Rectal smooth muscle tissue (tissue), 1 donor: ENCODE data around the gene KAT6B.
"Not testable (repeated sequence)": the region's sequence is repeated elsewhere in the genome, so short reads cannot be mapped to it uniquely, and the experiment has no call there.

ENCODE experiments used
- H3K27ac ChIP-seq: one replicate; pipeline ENCODE4 v1.7.0; 2013; ENCODE audit warnings: low read depth, low read length, inconsistent platforms
- H3K27me3 ChIP-seq: one replicate; pipeline ENCODE4 v1.7.0; 2013; ENCODE audit warnings: low read length; ENCODE audit not compliant: control insufficient read depth, insufficient read depth
- H3K36me3 ChIP-seq: one replicate; pipeline ENCODE4 v1.7.0; 2013; ENCODE audit warnings: low read length; ENCODE audit not compliant: control insufficient read depth, insufficient read depth
- H3K4me1 ChIP-seq: one replicate; pipeline ENCODE4 v1.7.0; 2013; ENCODE audit warnings: low read length; ENCODE audit not compliant: control insufficient read depth, insufficient read depth
- H3K4me3 ChIP-seq: one replicate; pipeline ENCODE4 v1.7.0; 2013; ENCODE audit warnings: low read length
- H3K9ac ChIP-seq: one replicate; pipeline ENCODE4 v1.7.0; 2013; ENCODE audit warnings: low read length

KAT6B gene

GRCh38 chr10:74826142-74827044 is at the start of gene KAT6B:
KAT6B (plus strand) TSS chr10:74826600; CDS start chr10:74842858, 16,258 bp downstream.
- Histone ChIP-seq H3K9ac (peak within 1 kb of the TSS; percentile 66), H3K27ac (peak within 1 kb of the TSS; percentile 97), H3K4me1 (peaks cover 9% of the 10 kb centered on the region), H3K27me3 (no peaks in the 10 kb centered on the region), H3K4me3 (peak within 1 kb of the TSS; percentile 91), H3K36me3 (no peaks in the 10 kb centered on the region)

- no peaks in the 10 kb centered on the region for H3K4me1 ChIP-seq
- no peaks in the 10 kb centered on the region for H3K36me3 ChIP-seq
- H3K4me3 ChIP-seq: no peak overlapping the region
- no peak overlapping the region for H3K9ac ChIP-seq
- H3K27me3 ChIP-seq: no peaks in the 10 kb centered on the region
- H3K27ac ChIP-seq: peak overlapping the region; percentile 22
Observed at GRCh38 chr10:74778436-74779094, 47.8 kb upstream of the KAT6B start.

GRCh38 chr10:74781870-74782269 is 44.5 kb upstream of the KAT6B start:
- not testable (repeated sequence) for H3K36me3 ChIP-seq, H3K9ac ChIP-seq, H3K27ac ChIP-seq, H3K4me1 ChIP-seq, H3K4me3 ChIP-seq, H3K27me3 ChIP-seq

- H3K27ac ChIP-seq: no peak overlapping the region
- H3K9ac ChIP-seq: no peak overlapping the region
- no peak overlapping the region for H3K4me3 ChIP-seq
- H3K27me3 ChIP-seq: no peaks in the 10 kb centered on the region
- H3K4me1 ChIP-seq: no peaks in the 10 kb centered on the region
- H3K36me3 ChIP-seq: no peaks in the 10 kb centered on the region
Observed at GRCh38 chr10:74784462-74784861, 41.9 kb upstream of the KAT6B start.

- H3K36me3 ChIP-seq: no peaks in the 10 kb centered on the region
- H3K27ac ChIP-seq: no peak overlapping the region
- H3K9ac ChIP-seq: no peak overlapping the region
- no peak overlapping the region for H3K4me3 ChIP-seq
- no peaks in the 10 kb centered on the region for H3K27me3 ChIP-seq
- H3K4me1 ChIP-seq: no peaks in the 10 kb centered on the region
Observed at GRCh38 chr10:74786126-74786525, 40.3 kb upstream of the KAT6B start.

- no peaks in the 10 kb centered on the region for H3K27me3 ChIP-seq
- H3K27ac ChIP-seq: no peak overlapping the region
- H3K9ac ChIP-seq: no peak overlapping the region
- H3K4me3 ChIP-seq: no peak overlapping the region
- H3K36me3 ChIP-seq: no peaks in the 10 kb centered on the region
- H3K4me1 ChIP-seq: no peaks in the 10 kb centered on the region
Observed at GRCh38 chr10:74787457-74787856, 38.9 kb upstream of the KAT6B start.

- H3K27ac ChIP-seq, H3K9ac ChIP-seq, H3K4me3 ChIP-seq, H3K27me3 ChIP-seq, H3K36me3 ChIP-seq, H3K4me1 ChIP-seq: not testable (repeated sequence)
Observed at GRCh38 chr10:74791979-74792378, 34.4 kb upstream of the KAT6B start.

GRCh38 chr10:74792726-74793125 is 33.7 kb upstream of the KAT6B start:
- no peak overlapping the region for H3K9ac ChIP-seq
- no peak overlapping the region for H3K27ac ChIP-seq
- H3K4me3 ChIP-seq: no peak overlapping the region
- H3K4me1 ChIP-seq: no peaks in the 10 kb centered on the region
- no peaks in the 10 kb centered on the region for H3K36me3 ChIP-seq
- no peaks in the 10 kb centered on the region for H3K27me3 ChIP-seq

GRCh38 chr10:74793240-74793639 is 33.2 kb upstream of the KAT6B start:
- H3K9ac ChIP-seq, H3K36me3 ChIP-seq, H3K27ac ChIP-seq, H3K27me3 ChIP-seq, H3K4me1 ChIP-seq, H3K4me3 ChIP-seq: not testable (repeated sequence)

GRCh38 chr10:74794531-74794930 is 31.9 kb upstream of the KAT6B start:
- Histone ChIP-seq H3K27ac (no peak overlapping the region), H3K4me3 (no peak overlapping the region)

GRCh38 chr10:74797550-74797949 is 28.9 kb upstream of the KAT6B start:
- H3K36me3 ChIP-seq: no peaks in the 10 kb centered on the region
- H3K27ac ChIP-seq: no peak overlapping the region
- no peaks in the 10 kb centered on the region for H3K27me3 ChIP-seq
- H3K4me1 ChIP-seq: no peaks in the 10 kb centered on the region
- H3K4me3 ChIP-seq: no peak overlapping the region
- no peak overlapping the region for H3K9ac ChIP-seq

More at GRCh38 chr10:74794531-74794930, 31.9 kb upstream of the KAT6B start:
- Histone ChIP-seq H3K27me3 (no peaks in the 10 kb centered on the region), H3K36me3 (no peaks in the 10 kb centered on the region), H3K4me1 (no peaks in the 10 kb centered on the region), H3K9ac (no peak overlapping the region)

- no peaks in the 10 kb centered on the region for H3K27me3 ChIP-seq
- H3K4me1 ChIP-seq: no peaks in the 10 kb centered on the region
- H3K4me3 ChIP-seq: no peak overlapping the region
- H3K27ac ChIP-seq: no peak overlapping the region
- no peak overlapping the region for H3K9ac ChIP-seq
- no peaks in the 10 kb centered on the region for H3K36me3 ChIP-seq
Observed at GRCh38 chr10:74799721-74800221, 26.6 kb upstream of the KAT6B start.
